OCI-LY1 (cell line): ENCODE results near the gene WWOX.
"Not testable (repeated sequence)": the region's sequence is repeated elsewhere in the genome, so short reads cannot be mapped to it uniquely, and the experiment has no call there.

Experiments used
- EZH2 ChIP-seq: fragments of 200-600 bp; sonication (generic), shearing (Covaris generic); IDR thresholded peaks from 2 replicates; pipeline ENCODE4 v1.8.0; 2017; ENCODE audit warnings: borderline replicate concordance, mixed run types, mild to moderate bottlenecking, antibody characterized with exemption, low read length, moderate library complexity, mixed read lengths
- TF ChIP-seq, protein P1 (sequence below): fragments of 200-600 bp; sonication (generic), shearing (Covaris generic); IDR thresholded peaks from 2 replicates; pipeline ENCODE4 v1.5.1; 2017; ENCODE audit warnings: mild to moderate bottlenecking, antibody characterized with exemption, low read length, moderate library complexity, mixed read lengths

DNA sequence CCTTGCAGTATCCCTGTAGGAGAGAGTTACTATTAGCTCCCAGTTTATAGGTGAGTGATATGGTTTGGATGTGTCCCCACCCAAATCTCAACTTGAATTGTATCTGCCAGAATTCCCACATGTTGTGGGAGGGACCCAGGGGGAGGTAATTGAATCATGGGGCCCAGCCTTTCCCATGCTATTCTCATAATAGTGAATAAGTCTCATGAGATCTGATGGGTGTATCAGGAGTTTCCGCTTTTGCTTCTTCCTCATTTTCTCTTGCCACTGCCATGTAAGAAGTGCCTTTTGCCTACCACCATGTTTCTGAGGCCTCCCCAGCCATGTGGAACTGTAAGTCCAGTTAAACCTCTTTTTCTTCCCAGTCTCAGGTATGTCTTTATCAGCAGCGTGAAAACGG, 592.3 kb downstream of the WWOX start:
- TF ChIP-seq, protein P1, sequence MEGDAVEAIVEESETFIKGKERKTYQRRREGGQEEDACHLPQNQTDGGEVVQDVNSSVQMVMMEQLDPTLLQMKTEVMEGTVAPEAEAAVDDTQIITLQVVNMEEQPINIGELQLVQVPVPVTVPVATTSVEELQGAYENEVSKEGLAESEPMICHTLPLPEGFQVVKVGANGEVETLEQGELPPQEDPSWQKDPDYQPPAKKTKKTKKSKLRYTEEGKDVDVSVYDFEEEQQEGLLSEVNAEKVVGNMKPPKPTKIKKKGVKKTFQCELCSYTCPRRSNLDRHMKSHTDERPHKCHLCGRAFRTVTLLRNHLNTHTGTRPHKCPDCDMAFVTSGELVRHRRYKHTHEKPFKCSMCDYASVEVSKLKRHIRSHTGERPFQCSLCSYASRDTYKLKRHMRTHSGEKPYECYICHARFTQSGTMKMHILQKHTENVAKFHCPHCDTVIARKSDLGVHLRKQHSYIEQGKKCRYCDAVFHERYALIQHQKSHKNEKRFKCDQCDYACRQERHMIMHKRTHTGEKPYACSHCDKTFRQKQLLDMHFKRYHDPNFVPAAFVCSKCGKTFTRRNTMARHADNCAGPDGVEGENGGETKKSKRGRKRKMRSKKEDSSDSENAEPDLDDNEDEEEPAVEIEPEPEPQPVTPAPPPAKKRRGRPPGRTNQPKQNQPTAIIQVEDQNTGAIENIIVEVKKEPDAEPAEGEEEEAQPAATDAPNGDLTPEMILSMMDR = not testable (repeated sequence)
- not testable (repeated sequence) for TF ChIP-seq EZH2
